Measurements from ENCODE around the gene NFKB1. TPM values are rescaled to one million over a fixed set of nuclear protein-coding genes. Genes with fewer than 3 reads are reported as not detected.
"Not testable (repeated sequence)": the region's sequence is repeated elsewhere in the genome, so short reads cannot be mapped to it uniquely, and the experiment has no call there.

Gene NFKB1
- total RNA-seq, 6 experiments from 2014 or later: 21.7 to 31.3 (median 27.5) TPM

GRCh38 chr4:102612824-102613366 lies 111.7 kb downstream of the NFKB1 start:
- DNase-seq: no peak
- Mint-ChIP-seq H3K4me3 (no peak overlapping the region), H3K4me1 (ENCODE audit: low read depth) (peaks cover 8% of the 10 kb centered on the region), H3K9me3 (no peaks in the 10 kb centered on the region), H3K27me3 (ENCODE audit: insufficient read depth) (no peaks in the 10 kb centered on the region), H3K27ac (no peak overlapping the region; the same call in 1 of the 2 replicates), H3K36me3 (ENCODE audit: low read depth) (peaks cover 43% of the 10 kb centered on the region)
- no peak for TF ChIP-seq CTCF (IDR thresholded peaks at IDR 0.05)

- TF ChIP-seq CTCF (IDR thresholded peaks at IDR 0.05): no peak
- peaks cover 39% of the 10 kb centered on the region for H3K36me3 Mint-ChIP-seq (ENCODE audit: low read depth)
- H3K4me3 Mint-ChIP-seq: no peak overlapping the region
- no peak for DNase-seq
- no peak overlapping the region for H3K27ac Mint-ChIP-seq
- H3K27me3 Mint-ChIP-seq (ENCODE audit: insufficient read depth): no peaks in the 10 kb centered on the region
- H3K4me1 Mint-ChIP-seq (ENCODE audit: low read depth): peaks cover 11% of the 10 kb centered on the region
- no peaks in the 10 kb centered on the region for H3K9me3 Mint-ChIP-seq
Measured at GRCh38 chr4:102614801-102615200, 113.6 kb downstream of the NFKB1 start.

GRCh38 chr4:102616636-102617035 lies 115.5 kb downstream of the NFKB1 start:
- no peak for TF ChIP-seq CTCF (IDR thresholded peaks at IDR 0.05)
- H3K27me3 Mint-ChIP-seq (ENCODE audit: insufficient read depth): no peaks in the 10 kb centered on the region
- H3K9me3 Mint-ChIP-seq: no peaks in the 10 kb centered on the region
- H3K4me3 Mint-ChIP-seq: no peak overlapping the region
- H3K27ac Mint-ChIP-seq: no peak overlapping the region
- H3K4me1 Mint-ChIP-seq (ENCODE audit: low read depth): peaks cover 30% of the 10 kb centered on the region
- no peak for DNase-seq
- peaks cover 32% of the 10 kb centered on the region for H3K36me3 Mint-ChIP-seq (ENCODE audit: low read depth)

GRCh38 chr4:102619021-102619420 lies 117.9 kb downstream of the NFKB1 start:
- not testable (repeated sequence) for H3K4me3 Mint-ChIP-seq; H3K9me3 Mint-ChIP-seq; DNase-seq; H3K27me3 Mint-ChIP-seq (ENCODE audit: insufficient read depth)
- Mint-ChIP-seq H3K27ac (peak overlapping the region; percentile 81; the same call in 1 of the 2 replicates), H3K4me1 (ENCODE audit: low read depth) (peaks cover 42% of the 10 kb centered on the region), H3K36me3 (ENCODE audit: low read depth) (peaks cover 18% of the 10 kb centered on the region)

GRCh38 chr4:102619776-102620631 lies 118.8 kb downstream of the NFKB1 start:
- H3K36me3 Mint-ChIP-seq (ENCODE audit: low read depth); H3K9me3 Mint-ChIP-seq; H3K27me3 Mint-ChIP-seq (ENCODE audit: insufficient read depth): not testable (repeated sequence)
- H3K4me1 Mint-ChIP-seq (ENCODE audit: low read depth): peaks cover 52% of the 10 kb centered on the region
- H3K27ac Mint-ChIP-seq: peak overlapping the region; percentile 82
- H3K4me3 Mint-ChIP-seq: peak overlapping the region; percentile 79
- DNase-seq: peak; percentile 66

GRCh38 chr4:102620697-102621497 lies 119.7 kb downstream of the NFKB1 start:
- peak; percentile 87 for DNase-seq
- Mint-ChIP-seq H3K27ac (peak overlapping the region; percentile 82), H3K9me3 (no peaks in the 10 kb centered on the region), H3K36me3 (ENCODE audit: low read depth) (peaks cover 4% of the 10 kb centered on the region; the same call in 1 of the 2 replicates), H3K4me1 (ENCODE audit: low read depth) (peaks cover 60% of the 10 kb centered on the region), H3K4me3 (peak overlapping the region; percentile 79), H3K27me3 (ENCODE audit: insufficient read depth) (no peaks in the 10 kb centered on the region; the same call in 1 of the 2 replicates)
- TF ChIP-seq CTCF (IDR thresholded peaks at IDR 0.05): peak; percentile 79

Data from HFFc6 (cell line).